Lower leg skin (tissue), 3 donors: ENCODE measurements around the gene TNFRSF8.

Experiments
- POLR2A ChIP-seq, 2 donors: fragments of 450-650 bp; IDR thresholded peaks; one replicate each; pipeline ENCODE4 v1.6.1; 2016 to 2017; ENCODE audit warnings: antibody characterized with exemption in 2 of 2, mild to moderate bottlenecking in 1 of 2, moderate library complexity in 1 of 2
- TF ChIP-seq, protein P1 (sequence below), 3 donors: fragments of 450-650 bp; IDR thresholded peaks; one replicate each; pipeline ENCODE4 v1.5.1; 2016; ENCODE audit warnings: antibody characterized with exemption in 3 of 3, mild to moderate bottlenecking in 3 of 3, moderate library complexity in 2 of 3

DNA sequence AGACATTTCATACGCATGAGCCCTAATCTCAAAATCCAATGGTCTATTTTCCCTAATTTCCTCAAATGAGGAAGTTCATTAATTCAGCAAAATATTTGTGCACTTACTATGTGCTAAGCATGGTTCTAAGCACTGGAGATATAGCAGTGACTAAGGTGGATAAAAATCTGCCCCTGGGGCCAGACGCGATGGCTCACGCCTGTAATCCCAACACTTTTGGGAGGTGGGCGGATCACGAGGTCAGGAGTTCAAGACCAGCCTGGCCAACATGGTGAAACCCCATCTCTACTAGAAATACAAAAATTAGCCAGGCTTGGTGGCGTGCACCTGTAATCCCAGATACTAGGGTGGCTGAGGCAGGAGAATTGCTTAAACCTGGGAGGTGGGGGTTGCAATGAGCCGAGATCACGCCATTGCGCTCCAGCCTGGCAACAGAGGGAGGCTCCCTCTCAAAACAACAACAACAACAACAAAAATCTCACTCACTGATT lies 48.1 kb upstream of the TNFRSF8 start:
- TF ChIP-seq, protein P1, sequence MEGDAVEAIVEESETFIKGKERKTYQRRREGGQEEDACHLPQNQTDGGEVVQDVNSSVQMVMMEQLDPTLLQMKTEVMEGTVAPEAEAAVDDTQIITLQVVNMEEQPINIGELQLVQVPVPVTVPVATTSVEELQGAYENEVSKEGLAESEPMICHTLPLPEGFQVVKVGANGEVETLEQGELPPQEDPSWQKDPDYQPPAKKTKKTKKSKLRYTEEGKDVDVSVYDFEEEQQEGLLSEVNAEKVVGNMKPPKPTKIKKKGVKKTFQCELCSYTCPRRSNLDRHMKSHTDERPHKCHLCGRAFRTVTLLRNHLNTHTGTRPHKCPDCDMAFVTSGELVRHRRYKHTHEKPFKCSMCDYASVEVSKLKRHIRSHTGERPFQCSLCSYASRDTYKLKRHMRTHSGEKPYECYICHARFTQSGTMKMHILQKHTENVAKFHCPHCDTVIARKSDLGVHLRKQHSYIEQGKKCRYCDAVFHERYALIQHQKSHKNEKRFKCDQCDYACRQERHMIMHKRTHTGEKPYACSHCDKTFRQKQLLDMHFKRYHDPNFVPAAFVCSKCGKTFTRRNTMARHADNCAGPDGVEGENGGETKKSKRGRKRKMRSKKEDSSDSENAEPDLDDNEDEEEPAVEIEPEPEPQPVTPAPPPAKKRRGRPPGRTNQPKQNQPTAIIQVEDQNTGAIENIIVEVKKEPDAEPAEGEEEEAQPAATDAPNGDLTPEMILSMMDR (IDR thresholded peaks at IDR 0.05) = no peak
- no peak for TF ChIP-seq POLR2A (IDR thresholded peaks at IDR 0.05)
